KOPT-K1 (cell line): Measurements from ENCODE around the gene KIF5C.

Source experiments
- H3K27ac ChIP-seq: fragments of 200-600 bp; sonication (generic); 2 replicates; pipeline ENCODE4 v1.5.1; 2016; ENCODE audit warnings: antibody characterized with exemption, mild to moderate bottlenecking, low read depth, low read length; ENCODE audit not compliant: poor library complexity, severe bottlenecking
- H3K36me3 ChIP-seq: fragments of 200-600 bp; sonication (generic); 2 replicates; pipeline ENCODE4 v1.5.1; 2017; ENCODE audit warnings: antibody characterized with exemption, mild to moderate bottlenecking, low read length, moderate library complexity; ENCODE audit not compliant: insufficient read depth
- H3K9me3 ChIP-seq: fragments of 200-600 bp; sonication (generic); 2 replicates; pipeline ENCODE4 v1.5.1; 2017; ENCODE audit warnings: antibody characterized with exemption, low read length, mild to moderate bottlenecking; ENCODE audit not compliant: insufficient read depth, poor library complexity, severe bottlenecking

The KIF5C gene

GRCh38 chr2:148926981-148927401, 52.0 kb downstream of the KIF5C start:
- no peaks in the 10 kb centered on the region for H3K36me3 ChIP-seq
- H3K27ac ChIP-seq: no peak overlapping the region
- no peaks in the 10 kb centered on the region for H3K9me3 ChIP-seq

GRCh38 chr2:148928395-148928794, 53.4 kb downstream of the KIF5C start:
- no peak overlapping the region for H3K27ac ChIP-seq
- H3K36me3 ChIP-seq: no peaks in the 10 kb centered on the region
- no peaks in the 10 kb centered on the region for H3K9me3 ChIP-seq

- H3K9me3 ChIP-seq: no peaks in the 10 kb centered on the region
These were observed 55.2 kb downstream of the KIF5C start for GRCh38 chr2:148930046-148930775.

GRCh38 chr2:148932536-148932935, 57.5 kb downstream of the KIF5C start:
- Histone ChIP-seq H3K9me3 (no peaks in the 10 kb centered on the region), H3K27ac (no peak overlapping the region), H3K36me3 (no peaks in the 10 kb centered on the region)

More at GRCh38 chr2:148930046-148930775, 55.2 kb downstream of the KIF5C start:
- Histone ChIP-seq H3K27ac (no peak overlapping the region), H3K36me3 (no peaks in the 10 kb centered on the region)

GRCh38 chr2:148933456-148933855, 58.4 kb downstream of the KIF5C start:
- no peaks in the 10 kb centered on the region for H3K9me3 ChIP-seq
- no peaks in the 10 kb centered on the region for H3K36me3 ChIP-seq
- no peak overlapping the region for H3K27ac ChIP-seq

DNA sequence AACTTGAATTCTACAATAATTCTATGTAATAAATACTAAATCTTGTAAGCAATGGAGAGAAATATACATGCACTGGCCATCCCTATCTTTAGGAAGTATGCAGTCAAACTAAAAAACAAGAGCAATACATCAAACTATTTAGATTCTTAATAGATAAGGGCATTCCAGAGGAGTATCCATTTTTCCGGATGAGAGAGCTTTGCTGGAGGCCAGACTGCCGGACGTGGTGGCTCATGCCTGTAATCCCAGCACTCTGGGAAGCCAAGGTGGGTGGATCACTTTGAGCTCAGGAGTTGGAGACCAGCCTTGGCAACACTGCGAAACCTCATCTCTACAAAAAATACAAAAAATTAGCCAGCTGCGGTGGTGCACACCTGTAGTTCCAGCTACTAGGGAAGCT, 60.8 kb downstream of the KIF5C start:
- H3K9me3 ChIP-seq: no peaks in the 10 kb centered on the region
- H3K27ac ChIP-seq: no peak overlapping the region
- no peaks in the 10 kb centered on the region for H3K36me3 ChIP-seq

- no peaks in the 10 kb centered on the region for H3K36me3 ChIP-seq
- H3K9me3 ChIP-seq: no peaks in the 10 kb centered on the region
- no peak overlapping the region for H3K27ac ChIP-seq
These were observed 61.9 kb downstream of the KIF5C start for GRCh38 chr2:148936857-148937450.

DNA sequence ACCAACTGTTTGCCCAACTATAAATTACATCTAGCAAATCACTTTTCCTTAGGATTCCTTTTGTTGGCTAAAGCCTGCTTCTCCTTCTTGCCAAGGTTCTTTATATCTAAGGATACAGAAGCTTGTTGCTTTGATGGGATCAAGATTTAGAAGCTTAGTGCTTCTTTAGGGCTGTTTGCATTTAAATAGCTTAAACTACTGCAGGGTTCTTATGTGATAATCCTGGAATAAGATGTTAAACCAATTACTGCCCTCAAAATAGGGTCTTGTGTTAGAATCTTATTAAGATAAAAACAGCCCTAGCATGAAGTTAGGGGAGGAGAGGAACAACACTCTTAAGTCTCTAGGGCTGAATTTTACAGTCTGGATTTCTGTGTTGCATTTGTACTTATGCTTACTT, 64.2 kb downstream of the KIF5C start:
- H3K36me3 ChIP-seq: no peaks in the 10 kb centered on the region

DNA sequence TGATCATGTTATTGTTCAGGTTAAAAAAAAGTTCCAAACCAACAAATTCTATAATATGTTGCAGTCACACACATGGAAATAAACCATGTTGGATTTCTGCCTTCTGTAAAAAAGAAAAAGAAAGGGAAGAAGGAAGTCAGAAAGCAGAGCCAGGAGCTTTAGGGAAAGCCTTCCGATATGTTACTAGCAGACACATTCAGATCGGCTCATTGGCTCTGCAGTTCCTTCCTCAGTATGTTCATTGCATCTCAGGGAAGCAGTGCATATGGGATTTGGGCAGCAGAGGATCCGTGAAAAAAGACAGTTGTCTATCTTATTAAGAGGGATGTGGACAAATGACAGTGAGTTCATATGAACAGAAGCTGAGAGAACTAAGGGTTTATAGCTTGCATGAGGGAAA, 68.1 kb downstream of the KIF5C start:
- no peak overlapping the region for H3K27ac ChIP-seq
- H3K9me3 ChIP-seq: peaks cover 5% of the 10 kb centered on the region
- H3K36me3 ChIP-seq: no peaks in the 10 kb centered on the region

More for the DNA sequence above, 64.2 kb downstream of the KIF5C start:
- H3K27ac ChIP-seq: no peak overlapping the region
- H3K9me3 ChIP-seq: no peaks in the 10 kb centered on the region

GRCh38 chr2:148944536-148944935, 69.5 kb downstream of the KIF5C start:
- no peaks in the 10 kb centered on the region for H3K36me3 ChIP-seq

DNA sequence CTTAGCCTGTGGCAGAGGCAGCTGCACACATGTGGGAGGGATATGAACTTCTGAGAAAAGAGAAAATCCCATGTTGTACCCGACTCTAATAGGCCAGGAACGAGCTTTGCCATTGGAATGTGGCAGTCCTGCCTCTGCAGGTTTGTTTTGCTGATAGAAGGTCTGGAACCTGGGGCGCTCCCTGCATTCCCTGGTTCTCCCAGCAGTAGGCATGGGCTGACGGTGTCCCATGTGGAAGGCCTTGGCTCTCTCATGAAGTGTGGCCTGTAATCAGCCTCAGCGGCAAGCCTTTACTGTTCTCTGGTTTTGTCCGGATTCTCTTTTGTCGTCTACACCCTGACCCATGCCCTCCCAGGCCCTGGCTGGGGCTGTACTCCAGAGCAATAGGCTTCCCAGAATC, 72.3 kb downstream of the KIF5C start:
- Histone ChIP-seq H3K9me3 (peaks cover 5% of the 10 kb centered on the region), H3K36me3 (no peaks in the 10 kb centered on the region), H3K27ac (no peak overlapping the region)

More at GRCh38 chr2:148944536-148944935, 69.5 kb downstream of the KIF5C start:
- H3K9me3 ChIP-seq: peaks cover 5% of the 10 kb centered on the region
- no peak overlapping the region for H3K27ac ChIP-seq

DNA sequence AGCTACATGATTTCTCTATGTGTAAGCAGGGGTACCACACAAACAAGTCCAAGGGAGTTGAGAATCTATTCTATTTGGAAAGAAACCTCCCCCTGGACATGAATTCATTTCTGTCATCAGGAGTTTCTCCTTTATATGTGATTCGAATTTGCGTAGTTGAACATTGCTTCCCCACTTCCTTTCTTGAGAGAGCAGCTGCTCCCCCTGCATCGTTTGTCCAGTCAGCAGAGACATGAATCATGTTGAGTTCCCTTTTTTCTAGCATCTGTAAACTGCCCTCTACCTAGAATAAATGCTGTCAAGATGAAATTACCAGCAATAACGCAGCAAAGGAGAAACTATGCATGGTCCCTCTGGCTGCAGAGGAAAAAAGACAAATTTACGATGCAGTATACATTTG, 73.8 kb downstream of the KIF5C start:
- Histone ChIP-seq H3K27ac (no peak overlapping the region), H3K36me3 (no peaks in the 10 kb centered on the region), H3K9me3 (peaks cover 5% of the 10 kb centered on the region)

- peaks cover 5% of the 10 kb centered on the region for H3K9me3 ChIP-seq
- H3K36me3 ChIP-seq: no peaks in the 10 kb centered on the region
- H3K27ac ChIP-seq: no peak overlapping the region
These were observed 74.3 kb downstream of the KIF5C start for GRCh38 chr2:148949348-148949747.

GRCh38 chr2:148952621-148953020, 77.6 kb downstream of the KIF5C start:
- Histone ChIP-seq H3K9me3 (no peaks in the 10 kb centered on the region), H3K36me3 (no peaks in the 10 kb centered on the region), H3K27ac (no peak overlapping the region)

DNA sequence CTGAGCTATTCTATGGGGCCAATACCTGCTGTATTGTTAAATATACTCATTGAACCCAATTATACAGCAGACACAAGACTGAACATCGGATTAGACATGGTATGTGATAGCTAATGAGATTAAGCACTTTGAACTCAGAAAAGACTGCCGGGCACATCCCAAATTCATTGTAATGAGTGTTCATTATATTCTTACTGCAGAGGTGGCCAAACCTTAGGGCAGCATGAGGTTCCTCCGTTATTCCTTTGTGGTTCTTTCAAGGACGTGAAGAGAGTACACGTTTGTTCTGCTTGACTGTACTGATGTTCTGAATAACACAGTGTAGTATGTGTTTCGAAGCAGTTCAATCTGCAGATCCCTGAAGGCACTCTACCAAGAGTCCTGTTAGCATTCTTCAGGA, 78.4 kb downstream of the KIF5C start:
- no peaks in the 10 kb centered on the region for H3K9me3 ChIP-seq
- H3K36me3 ChIP-seq: no peaks in the 10 kb centered on the region
- H3K27ac ChIP-seq: no peak overlapping the region

DNA sequence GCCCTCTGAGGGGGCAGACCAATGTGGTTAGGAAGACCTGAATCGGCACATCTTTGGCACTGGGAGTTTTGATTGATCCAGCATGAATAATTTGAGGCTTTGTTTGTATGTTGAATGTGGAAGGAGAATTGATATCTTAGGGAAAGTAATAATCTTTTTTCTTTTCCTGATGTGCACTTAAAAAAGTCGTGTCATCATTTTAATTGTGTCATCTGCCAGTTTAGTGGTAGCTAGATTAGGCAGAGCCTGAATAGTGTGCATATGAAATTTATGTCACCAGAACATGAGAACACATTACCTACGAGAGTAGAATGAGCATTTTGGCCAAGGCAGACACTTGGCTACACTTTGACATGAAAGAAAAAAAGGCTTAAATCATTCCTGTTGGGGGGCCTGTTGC, 79.5 kb downstream of the KIF5C start:
- Histone ChIP-seq H3K9me3 (no peaks in the 10 kb centered on the region), H3K36me3 (no peaks in the 10 kb centered on the region), H3K27ac (no peak overlapping the region)
